HG03066 (cell line): ENCODE measurements around the gene CTNNA2.

Experiments
- ATAC-seq: cut with Tn5 transposase; IDR thresholded peaks from one replicate; pipeline ENCODE4 v1.9.1; 2021; ENCODE audit warnings: low read depth; ENCODE audit not compliant: unreplicated experiment

The CTNNA2 gene

DNA sequence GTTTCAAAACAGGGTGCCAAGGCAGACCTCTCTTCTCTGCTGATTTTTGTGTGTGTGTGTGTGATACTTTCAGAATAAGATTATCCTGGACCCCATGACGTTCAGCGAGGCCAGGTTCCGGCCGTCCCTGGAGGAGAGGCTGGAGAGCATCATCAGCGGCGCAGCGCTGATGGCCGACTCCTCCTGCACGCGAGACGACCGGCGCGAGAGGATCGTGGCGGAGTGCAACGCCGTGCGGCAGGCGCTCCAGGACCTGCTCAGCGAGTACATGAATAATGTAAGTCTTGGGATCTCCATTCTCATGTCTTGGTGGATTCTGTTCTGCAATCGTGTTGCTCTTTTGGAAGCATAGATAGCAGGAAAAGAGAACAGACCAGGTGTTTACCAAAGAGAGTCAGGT lies 396.7 kb downstream of the CTNNA2 start:
- no peak for ATAC-seq

DNA sequence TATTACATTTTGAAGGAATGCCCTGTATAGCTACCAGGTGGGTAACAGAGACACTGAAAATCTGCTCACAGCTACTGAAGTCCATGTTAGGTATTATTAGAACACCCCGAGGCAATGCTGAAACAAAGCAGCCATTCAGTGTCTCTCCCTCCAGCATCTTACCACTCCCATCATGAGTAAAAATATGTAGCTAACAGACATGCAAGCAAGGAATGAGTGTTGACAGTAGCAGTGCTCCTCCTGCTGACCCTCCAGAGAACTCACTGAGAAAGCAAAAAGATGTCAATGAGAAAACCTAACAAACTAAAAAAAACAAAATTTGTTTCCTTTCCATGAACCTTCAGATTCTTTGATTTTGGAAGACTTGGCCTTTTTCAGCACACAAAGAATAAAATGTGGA lies 397.8 kb downstream of the CTNNA2 start:
- ATAC-seq: no peak

DNA sequence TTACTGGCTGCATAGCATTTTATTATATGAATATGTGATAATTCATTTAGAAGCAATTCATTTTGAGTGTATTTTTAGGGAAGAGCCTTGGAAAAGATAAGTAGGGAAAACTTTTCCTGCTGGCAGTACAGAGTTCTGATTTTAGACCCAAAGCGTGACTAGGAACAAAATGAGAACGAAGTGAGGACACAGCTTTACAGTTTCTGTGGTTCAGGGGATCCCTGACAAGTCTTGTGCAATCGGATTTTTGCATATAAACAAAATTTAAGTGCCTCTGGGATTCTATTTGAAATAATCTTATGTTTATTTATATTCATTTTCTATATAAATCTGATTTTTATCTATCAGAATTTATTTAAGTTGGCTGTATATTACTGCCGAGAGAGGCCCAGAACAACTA lies 402.6 kb downstream of the CTNNA2 start:
- no peak for ATAC-seq

DNA sequence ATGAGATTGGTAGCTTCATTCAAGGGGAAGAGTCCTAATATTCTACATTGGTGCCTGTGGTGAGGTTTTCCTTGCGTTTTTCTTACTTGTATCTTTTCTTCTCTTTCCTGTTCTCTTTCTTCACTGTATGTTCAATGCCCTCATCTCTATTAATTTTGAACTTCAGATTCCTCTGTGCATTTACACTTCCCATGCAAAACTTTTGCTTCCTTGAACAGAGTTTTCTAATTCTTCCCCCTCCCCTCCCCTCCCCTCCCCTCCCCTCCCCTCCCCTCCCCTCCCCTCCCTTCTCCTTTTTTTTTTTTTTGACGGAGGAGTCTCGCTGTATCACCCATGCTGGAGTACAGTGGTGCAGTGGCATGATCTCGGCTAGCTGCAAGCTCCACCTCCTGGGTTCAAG lies 403.4 kb downstream of the CTNNA2 start:
- ATAC-seq: no peak

DNA sequence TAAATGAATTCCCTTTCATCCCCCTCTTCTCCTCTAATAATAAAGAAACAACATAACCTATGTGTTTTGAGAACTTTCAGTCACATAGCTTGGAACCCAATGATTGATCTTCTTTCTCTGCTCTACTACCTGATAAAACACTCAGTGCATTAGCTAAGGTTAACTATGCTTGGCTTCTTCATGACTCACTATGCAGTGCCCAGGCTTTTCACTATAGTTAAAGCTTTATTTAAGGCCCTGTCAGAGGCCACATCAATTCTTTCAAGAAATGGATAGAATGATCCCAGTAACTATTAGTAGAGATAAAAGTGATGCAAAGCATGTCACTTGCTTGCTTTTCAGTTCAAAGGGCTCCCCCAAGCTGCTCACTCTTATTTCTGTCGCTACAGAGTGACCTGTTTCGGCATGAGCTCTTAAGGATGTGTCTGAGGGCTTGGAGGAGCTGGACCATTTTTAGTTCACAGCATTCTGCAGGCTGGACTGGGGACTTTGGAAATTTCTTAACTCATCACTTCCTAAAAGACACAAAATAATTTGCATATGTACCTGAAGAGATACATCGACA lies 407.7 kb downstream of the CTNNA2 start:
- ATAC-seq: no peak

DNA sequence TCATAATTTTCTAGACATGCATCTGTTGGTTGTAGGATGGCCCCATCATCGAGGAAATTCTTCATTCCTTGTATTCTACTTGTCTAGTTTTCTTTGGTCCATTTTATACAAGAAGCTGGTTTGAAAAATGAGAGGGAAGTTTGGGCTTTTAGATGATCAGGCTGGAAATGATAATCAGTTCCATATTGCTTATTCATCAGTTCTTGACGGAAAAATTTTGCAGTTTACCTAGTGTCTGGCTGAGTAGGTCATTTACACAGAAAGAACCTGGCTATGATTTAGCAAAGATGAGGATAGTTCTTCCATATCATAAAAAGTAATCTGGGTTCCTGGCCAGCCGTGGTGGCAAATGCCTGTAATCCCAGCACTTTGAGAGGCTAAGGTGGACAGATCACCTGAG lies 416.8 kb downstream of the CTNNA2 start:
- no peak for ATAC-seq

DNA sequence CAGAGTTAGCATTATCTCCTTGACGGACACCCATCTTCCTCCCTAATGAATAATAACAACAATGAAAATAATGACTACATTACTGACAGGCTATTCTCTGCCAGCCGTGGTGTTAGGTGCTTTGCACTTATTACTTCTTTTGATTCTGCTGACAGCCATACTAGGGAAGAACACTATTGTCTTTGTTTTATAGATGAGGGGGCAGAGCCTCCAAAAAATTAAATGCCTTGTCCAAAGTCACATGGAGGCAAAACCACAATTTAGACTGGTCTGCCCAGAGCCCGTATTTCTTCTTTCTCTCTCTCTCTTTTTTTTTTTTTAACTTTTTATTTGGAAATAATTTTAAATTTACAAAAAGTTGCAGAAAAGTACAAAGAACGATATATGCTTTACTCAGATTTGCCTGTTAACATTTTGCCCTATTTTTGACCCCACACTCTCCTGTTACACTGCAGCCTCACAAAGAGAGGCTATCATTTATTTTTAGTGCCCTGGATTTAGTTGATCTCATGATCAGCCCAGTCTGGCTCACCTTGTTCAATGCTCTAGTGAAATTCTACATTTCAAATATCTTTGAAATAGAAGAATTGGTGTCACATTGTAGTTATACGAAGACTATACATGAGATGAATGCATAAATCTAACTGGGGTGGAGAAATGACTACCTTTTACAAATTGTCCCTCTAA lies 422.3 kb downstream of the CTNNA2 start:
- ATAC-seq: no peak

DNA sequence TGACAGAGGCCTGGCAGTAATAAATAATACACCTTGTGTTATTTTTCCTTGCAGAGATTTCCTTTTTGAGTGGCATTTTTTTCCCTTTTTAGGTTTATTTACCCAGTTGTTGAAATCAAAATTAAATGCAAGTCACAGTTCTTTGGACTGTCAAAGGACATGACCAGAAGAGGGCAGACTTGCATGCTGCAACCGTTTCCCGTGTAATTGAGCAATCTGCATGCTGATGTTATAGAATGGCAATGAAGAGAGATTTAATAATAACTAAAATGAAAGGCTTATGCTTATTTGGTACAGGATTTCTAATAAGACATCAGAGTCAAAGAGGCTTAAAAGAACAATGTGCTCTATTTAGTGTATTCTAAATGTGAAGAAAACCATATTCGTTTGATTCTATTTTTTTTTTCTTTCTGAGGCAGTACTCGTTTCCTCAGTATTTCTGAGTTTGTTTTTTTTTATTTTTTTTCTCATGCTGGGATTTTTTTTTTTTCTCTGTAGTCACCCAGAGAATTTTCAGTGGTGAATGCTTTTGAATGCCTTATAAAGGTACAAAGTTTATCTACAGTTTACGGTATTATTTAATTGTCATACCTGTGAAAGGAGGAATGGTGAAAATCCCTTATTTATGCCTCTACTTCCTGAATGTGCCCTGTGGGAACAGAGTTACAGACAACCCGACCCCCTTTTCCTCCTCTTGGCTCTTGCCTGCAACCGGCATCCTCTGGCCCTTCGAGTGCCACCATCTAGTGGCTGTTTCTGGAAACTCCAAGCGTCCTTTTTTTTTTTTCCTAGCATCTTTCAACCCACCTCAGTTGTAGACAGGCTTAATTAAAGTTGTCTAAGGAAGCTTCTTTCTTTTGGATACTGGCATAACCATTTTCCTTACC lies 423.2 kb downstream of the CTNNA2 start:
- ATAC-seq: no peak

DNA sequence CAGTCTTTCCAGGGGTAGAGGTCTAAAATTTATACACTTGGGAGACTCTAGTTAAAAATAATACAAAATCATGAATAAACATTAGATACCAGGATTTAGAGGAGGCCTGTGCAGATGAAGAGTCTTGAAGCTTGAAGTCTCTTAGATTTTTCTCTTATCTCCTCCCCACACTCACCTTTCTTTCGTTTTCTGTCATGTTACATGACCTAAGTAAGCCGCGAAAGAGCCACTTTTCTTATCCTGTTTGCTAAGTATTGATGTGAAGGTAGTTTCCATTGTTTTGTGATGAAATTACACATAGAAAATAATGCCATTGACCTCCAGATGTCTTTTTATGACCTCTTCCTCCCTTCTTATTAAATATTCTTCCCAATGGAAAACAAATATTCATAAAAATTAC lies 423.9 kb downstream of the CTNNA2 start:
- no peak for ATAC-seq

DNA sequence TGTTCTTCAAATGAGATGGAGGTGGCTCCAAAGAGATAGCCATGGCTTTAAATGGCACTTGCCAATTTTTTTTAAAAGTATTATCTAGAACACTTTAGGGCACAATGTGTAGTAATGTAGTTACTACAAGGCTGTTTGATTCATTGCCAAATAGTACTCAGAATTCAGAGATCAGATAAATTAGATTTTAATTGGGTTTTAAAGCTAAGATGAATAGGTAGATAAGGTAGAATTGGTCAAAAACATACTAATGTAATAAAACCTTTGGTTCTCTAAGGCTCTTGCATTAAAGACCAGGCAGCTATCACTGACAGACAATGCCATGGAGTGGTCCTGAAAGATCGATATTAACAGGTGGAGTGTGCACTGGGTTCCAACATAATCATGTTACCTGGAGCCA lies 425.8 kb downstream of the CTNNA2 start:
- no peak for ATAC-seq

DNA sequence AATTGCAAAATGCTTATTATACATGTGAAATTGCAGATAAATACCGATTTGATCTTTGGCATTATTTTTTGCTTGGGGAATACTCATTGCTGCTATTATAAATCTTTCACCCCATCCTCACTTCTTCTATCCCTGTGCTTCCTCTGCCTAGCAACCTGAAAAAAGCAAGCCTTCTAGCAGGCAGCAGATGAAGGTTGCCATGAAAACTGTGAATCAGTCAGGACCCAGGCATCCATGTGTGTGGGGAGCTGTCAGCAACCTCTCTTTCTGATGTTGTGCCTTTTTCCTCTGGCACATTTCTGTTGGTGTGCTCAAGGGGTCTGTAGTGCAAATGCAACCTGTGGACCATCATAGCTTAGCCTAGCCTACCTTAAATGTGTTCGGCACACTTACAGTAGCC lies 427.5 kb downstream of the CTNNA2 start:
- ATAC-seq: no peak

DNA sequence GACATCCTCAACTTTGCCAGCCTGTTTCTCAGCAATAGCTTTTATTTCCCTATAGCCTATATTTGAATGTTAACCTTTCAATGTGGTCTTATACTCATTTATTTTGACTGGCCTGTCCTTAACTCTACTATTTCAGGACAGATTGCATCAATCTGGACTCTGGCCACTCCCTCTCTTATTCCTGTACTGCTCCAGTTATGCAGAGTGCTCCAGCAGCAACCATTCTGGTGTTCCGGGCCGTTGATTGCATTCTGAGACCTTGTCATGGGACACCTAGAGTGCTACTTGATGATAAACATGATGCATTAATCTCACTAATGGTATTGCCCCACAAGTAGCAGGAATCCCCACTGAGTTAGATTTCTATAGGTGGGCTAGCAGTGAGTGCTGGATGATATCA lies 428.3 kb downstream of the CTNNA2 start:
- no peak for ATAC-seq

DNA sequence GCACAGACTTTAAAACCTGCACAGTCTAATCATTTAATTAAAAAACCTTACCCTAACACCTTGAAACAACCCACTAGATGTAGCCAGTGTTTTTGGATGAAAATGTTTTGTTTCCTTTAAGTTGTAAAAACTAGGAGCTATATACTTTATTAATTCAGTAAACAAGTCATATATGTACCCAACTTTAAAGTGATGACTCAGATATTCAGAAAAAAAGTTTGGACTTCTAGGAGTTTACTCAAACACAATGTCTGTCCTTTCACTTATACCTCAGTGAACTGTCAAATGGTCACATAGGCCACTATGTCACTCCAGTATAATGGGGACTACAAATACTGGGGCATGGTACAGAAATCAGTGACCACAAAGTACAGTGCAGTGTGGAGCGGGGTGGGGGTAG lies 431.4 kb downstream of the CTNNA2 start:
- ATAC-seq: no peak

DNA sequence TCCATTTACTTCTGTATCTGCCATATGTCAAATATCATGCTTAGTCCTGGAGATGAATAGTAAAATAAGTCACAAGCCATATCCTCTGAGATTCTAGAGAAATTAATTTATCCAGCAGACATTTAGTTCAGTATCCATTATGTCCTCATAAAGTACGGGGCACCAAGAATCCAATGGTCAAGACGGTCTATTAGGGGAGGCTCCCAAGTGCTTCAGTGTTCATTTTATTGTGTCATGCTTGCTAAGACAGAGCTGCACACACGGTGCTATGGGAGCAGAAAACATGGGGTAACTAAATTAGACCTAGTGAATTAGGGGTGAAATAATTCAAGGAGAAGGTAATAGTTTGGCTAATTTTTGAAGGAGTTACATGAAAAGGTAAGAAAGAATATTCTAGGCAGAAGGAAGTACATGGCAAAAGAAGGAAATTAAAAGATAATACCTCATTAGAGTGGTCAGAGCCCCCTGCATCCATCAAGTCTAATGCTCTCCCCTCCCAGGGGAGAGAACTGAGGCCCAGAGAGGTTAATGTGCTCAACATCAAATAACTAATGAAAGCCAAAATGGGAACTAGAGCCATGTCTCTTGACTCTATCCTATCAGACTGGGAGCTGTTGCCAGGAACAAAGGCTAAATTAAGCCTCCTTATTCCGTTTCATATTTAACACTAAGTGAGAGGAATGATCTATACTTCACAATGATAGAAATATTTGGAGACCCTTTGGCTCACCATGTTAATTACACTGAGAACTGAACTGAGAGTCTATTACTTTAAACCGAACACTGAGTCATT lies 433.0 kb downstream of the CTNNA2 start:
- ATAC-seq: no peak

DNA sequence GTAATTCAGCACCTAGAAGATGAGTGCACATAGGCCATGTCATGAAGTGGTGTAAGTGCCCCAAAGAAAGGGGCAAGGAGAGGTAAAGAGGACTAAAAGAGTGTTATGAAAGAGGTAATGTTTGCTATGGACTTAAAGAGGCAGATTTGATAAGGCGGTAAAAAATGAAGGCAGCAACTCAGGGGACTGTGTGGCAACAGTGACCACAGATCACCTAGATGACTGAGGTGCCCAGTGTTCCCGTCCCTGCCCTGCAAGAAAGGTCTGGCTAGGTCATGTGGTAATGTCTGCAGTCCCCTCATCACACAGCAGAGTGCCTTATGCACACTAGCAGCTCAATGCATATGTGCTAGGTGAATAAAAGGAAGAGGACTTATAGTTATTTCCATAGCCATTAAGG lies 434.9 kb downstream of the CTNNA2 start:
- no peak for ATAC-seq

DNA sequence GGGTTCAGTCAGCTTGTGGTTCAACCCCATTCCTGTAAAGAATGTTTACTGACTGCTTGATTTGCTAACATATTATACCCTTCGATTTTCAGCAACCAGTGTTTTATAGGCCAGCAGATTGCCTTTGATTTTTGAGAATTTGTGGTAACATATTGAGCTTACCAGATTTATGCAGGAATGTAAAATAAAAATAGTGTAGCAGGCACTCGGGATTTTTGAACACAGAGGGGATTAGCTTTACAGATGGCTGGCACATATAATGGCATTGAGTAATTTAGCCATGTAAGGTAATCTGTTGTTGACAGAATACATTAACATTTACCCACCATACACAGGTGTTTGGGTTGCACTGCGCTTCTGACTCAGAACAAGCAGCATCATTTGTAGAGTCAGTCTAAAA lies 437.7 kb downstream of the CTNNA2 start:
- no peak for ATAC-seq

DNA sequence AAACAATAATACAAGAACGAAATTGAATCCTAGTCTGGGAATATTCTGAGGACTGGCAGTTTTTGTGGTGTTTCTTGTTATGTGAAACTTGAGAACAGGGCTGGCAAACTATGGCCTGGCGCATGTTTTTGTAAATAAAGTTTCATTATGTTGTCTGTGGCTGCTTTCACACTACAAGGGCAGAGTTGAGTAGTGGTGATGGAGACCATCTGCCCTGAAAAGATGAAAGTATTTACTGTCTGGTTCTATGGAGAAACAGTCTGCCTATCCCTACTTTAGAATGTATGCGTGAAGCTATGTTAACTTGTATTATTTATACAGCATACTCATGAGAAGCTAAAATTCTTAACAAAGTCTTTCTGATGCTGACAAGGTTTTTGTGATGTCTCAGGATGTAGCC lies 439.8 kb downstream of the CTNNA2 start:
- ATAC-seq: no peak

DNA sequence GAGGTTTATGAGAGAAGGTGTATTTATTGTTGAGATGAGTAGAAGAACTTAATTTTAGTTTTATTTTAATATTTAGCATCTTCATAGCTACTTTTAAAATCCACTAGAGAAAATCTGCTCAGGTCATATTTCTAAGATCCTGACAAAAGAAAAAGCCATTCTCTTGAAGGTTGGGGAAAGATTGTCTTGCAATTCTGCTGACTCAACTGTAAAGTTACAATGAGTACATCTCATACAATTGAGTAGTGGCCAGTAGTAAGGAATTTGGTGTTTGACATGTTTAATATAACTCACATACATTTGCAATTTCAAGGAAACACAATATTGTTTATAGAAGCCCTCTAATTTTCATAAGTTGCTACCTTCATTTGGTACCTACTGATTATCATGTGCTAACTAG lies 447.2 kb downstream of the CTNNA2 start:
- ATAC-seq: no peak

DNA sequence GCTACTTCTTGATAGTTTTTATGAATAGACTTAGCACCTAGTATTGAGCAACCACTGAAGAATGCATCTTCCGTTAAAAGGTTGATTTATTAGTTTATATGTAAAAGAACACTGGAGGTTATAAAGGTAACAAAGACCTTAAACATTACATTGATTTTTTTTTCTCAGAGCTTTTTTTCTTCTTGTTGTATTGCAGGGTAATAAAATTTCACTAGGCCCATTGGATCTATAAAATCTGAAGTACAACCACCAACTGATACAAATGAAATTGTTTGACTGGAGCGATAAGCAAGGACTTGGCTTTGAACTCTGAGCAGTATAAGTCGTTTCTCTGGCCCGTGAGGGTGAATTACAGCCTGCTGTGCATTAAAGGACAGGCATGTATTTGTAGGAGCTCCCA lies 447.7 kb downstream of the CTNNA2 start:
- no peak for ATAC-seq

DNA sequence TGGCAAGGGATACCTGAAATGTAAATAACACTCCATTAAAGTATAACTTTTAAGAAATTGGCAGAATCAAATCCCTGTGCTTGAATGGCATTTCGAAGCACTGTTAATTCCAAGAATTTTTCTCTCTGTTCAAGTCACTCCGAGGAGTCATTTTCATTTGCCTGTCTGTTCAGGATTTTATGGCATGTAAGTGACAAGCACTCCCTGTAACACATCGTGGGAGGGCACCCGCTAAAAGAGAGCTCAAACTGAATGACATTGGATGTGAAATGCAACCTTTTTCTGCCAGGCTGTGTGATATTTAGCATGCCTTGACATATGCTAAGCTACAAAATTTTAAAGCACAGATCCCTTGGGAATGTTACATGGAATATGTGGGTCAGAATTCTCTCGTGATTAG lies 452.1 kb downstream of the CTNNA2 start:
- ATAC-seq: no peak

DNA sequence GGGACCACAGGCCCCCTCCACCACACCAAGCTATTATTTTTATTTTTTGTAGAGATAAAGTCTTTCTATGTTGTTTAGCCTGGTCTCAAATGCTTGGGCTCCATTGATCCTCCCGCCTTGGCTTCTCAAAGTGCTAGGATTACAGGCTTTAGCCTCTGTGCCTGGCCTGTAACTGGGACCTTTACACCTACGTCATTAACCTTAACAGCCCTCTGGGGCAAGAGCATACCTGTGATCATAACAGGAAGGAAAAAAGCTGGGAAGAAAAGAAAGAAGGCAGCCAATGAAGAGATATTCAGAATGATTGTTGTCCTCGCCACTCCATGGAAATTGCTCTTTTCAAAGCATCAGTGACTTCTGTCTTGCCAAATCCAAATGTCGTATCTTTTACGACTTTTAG lies 453.5 kb downstream of the CTNNA2 start:
- no peak for ATAC-seq
